ENCODE results near the gene LCLAT1.

The LCLAT1 gene

GRCh38 chr2:30541680-30542079, 94.6 kb downstream of the LCLAT1 start:
- no peak overlapping the region for H3K9ac ChIP-seq (ENCODE audit: insufficient read length)
- peaks cover 4% of the 10 kb centered on the region; the same call in 1 of the 2 replicates for H3K9me3 ChIP-seq (ENCODE audit: low read depth, low read length)
- DNase-seq (ENCODE audit: low read depth, low spot score) = no peak
- H3K36me3 ChIP-seq (ENCODE audit: insufficient read depth, low read length) = peaks cover 24% of the 10 kb centered on the region
- H3K4me3 ChIP-seq = no peak overlapping the region
- no peak overlapping the region for H3K27ac ChIP-seq
- TF ChIP-seq FOXP2 (optimal IDR thresholded peaks at IDR 0.05; ENCODE audit: control extremely low read depth, extremely low read length, insufficient read depth) = no peak

GRCh38 chr2:30545875-30546274, 98.8 kb downstream of the LCLAT1 start:
- Histone ChIP-seq H3K27ac (peak overlapping the region; percentile 65), H3K9me3 (ENCODE audit: low read depth, low read length) (peaks cover 3% of the 10 kb centered on the region; the same call in 1 of the 2 replicates), H3K36me3 (ENCODE audit: insufficient read depth, low read length) (peaks cover 14% of the 10 kb centered on the region), H3K9ac (ENCODE audit: insufficient read length) (no peak overlapping the region), H3K4me3 (peak overlapping the region; percentile 22)
- TF ChIP-seq FOXP2 (optimal IDR thresholded peaks at IDR 0.05; ENCODE audit: control extremely low read depth, extremely low read length, insufficient read depth) = no peak
- TF ChIP-seq EZH2 (IDR thresholded peaks at IDR 0.05) = no peak
- TF ChIP-seq POLR2AphosphoS5 (IDR thresholded peaks at IDR 0.05; ENCODE audit: borderline replicate concordance, low read depth, low read length) = no peak
- no peak for DNase-seq (ENCODE audit: low read depth, low spot score)

- DNase-seq (ENCODE audit: low read depth, low spot score) = no peak
- Histone ChIP-seq H3K9me3 (ENCODE audit: low read depth, low read length) (no peaks in the 10 kb centered on the region), H3K36me3 (ENCODE audit: insufficient read depth, low read length) (no peaks in the 10 kb centered on the region; the same call in none of the 2 replicates), H3K4me3 (no peak overlapping the region), H3K9ac (ENCODE audit: insufficient read length) (no peak overlapping the region), H3K27ac (no peak overlapping the region)
- TF ChIP-seq POLR2AphosphoS5 (IDR thresholded peaks at IDR 0.05; ENCODE audit: borderline replicate concordance, low read depth, low read length) = no peak
- no peak for TF ChIP-seq FOXP2 (optimal IDR thresholded peaks at IDR 0.05; ENCODE audit: control extremely low read depth, extremely low read length, insufficient read depth)
- TF ChIP-seq EZH2 (IDR thresholded peaks at IDR 0.05) = no peak
Measured at GRCh38 chr2:30548386-30548785, 101.3 kb downstream of the LCLAT1 start.

GRCh38 chr2:30549096-30549495, 102.0 kb downstream of the LCLAT1 start:
- H3K27ac ChIP-seq = no peak overlapping the region

GRCh38 chr2:30559544-30560275, 112.7 kb downstream of the LCLAT1 start:
- no peak for DNase-seq (ENCODE audit: low read depth, low spot score)
- no peaks in the 10 kb centered on the region for H3K9me3 ChIP-seq (ENCODE audit: low read depth, low read length)
- no peak overlapping the region for H3K27ac ChIP-seq
- H3K36me3 ChIP-seq (ENCODE audit: insufficient read depth, low read length) = peaks cover 6% of the 10 kb centered on the region
- H3K4me3 ChIP-seq = no peak overlapping the region
- no peak overlapping the region for H3K9ac ChIP-seq (ENCODE audit: insufficient read length)
- TF ChIP-seq FOXP2 (optimal IDR thresholded peaks at IDR 0.05; ENCODE audit: control extremely low read depth, extremely low read length, insufficient read depth) (no peak), EZH2 (IDR thresholded peaks at IDR 0.05) (no peak)

More at GRCh38 chr2:30549096-30549495, 102.0 kb downstream of the LCLAT1 start:
- H3K9ac ChIP-seq (ENCODE audit: insufficient read length) = no peak overlapping the region
- DNase-seq (ENCODE audit: low read depth, low spot score) = no peak
- H3K9me3 ChIP-seq (ENCODE audit: low read depth, low read length) = no peaks in the 10 kb centered on the region
- no peak for TF ChIP-seq FOXP2 (optimal IDR thresholded peaks at IDR 0.05; ENCODE audit: control extremely low read depth, extremely low read length, insufficient read depth)
- TF ChIP-seq EZH2 (IDR thresholded peaks at IDR 0.05) = no peak
- TF ChIP-seq POLR2AphosphoS5 (IDR thresholded peaks at IDR 0.05; ENCODE audit: borderline replicate concordance, low read depth, low read length) = no peak
- H3K36me3 ChIP-seq (ENCODE audit: insufficient read depth, low read length) = no peaks in the 10 kb centered on the region; the same call in none of the 2 replicates
- no peak overlapping the region for H3K4me3 ChIP-seq

GRCh38 chr2:30561349-30561748, 114.3 kb downstream of the LCLAT1 start:
- DNase-seq (ENCODE audit: low read depth, low spot score) = no peak
- H3K4me3 ChIP-seq = no peak overlapping the region
- H3K36me3 ChIP-seq (ENCODE audit: insufficient read depth, low read length) = peaks cover 4% of the 10 kb centered on the region
- no peak for TF ChIP-seq EZH2 (IDR thresholded peaks at IDR 0.05)
- TF ChIP-seq FOXP2 (optimal IDR thresholded peaks at IDR 0.05; ENCODE audit: control extremely low read depth, extremely low read length, insufficient read depth) = no peak
- no peak for TF ChIP-seq POLR2AphosphoS5 (IDR thresholded peaks at IDR 0.05; ENCODE audit: borderline replicate concordance, low read depth, low read length)
- H3K9ac ChIP-seq (ENCODE audit: insufficient read length) = no peak overlapping the region
- H3K27ac ChIP-seq = no peak overlapping the region
- H3K9me3 ChIP-seq (ENCODE audit: low read depth, low read length) = no peaks in the 10 kb centered on the region

- no peak overlapping the region for H3K4me3 ChIP-seq
- H3K27ac ChIP-seq = no peak overlapping the region
- H3K9ac ChIP-seq (ENCODE audit: insufficient read length) = no peak overlapping the region
- H3K9me3 ChIP-seq (ENCODE audit: low read depth, low read length) = no peaks in the 10 kb centered on the region
- DNase-seq (ENCODE audit: low read depth, low spot score) = no peak
- TF ChIP-seq POLR2AphosphoS5 (IDR thresholded peaks at IDR 0.05; ENCODE audit: borderline replicate concordance, low read depth, low read length) = no peak
- TF ChIP-seq FOXP2 (optimal IDR thresholded peaks at IDR 0.05; ENCODE audit: control extremely low read depth, extremely low read length, insufficient read depth) = no peak
- no peak for TF ChIP-seq EZH2 (IDR thresholded peaks at IDR 0.05)
- peaks cover 6% of the 10 kb centered on the region for H3K36me3 ChIP-seq (ENCODE audit: insufficient read depth, low read length)
Measured at GRCh38 chr2:30565851-30566358, 118.9 kb downstream of the LCLAT1 start.

GRCh38 chr2:30566631-30567030, 119.6 kb downstream of the LCLAT1 start:
- DNase-seq (ENCODE audit: low read depth, low spot score) = no peak
- Histone ChIP-seq H3K9ac (ENCODE audit: insufficient read length) (no peak overlapping the region), H3K4me3 (no peak overlapping the region), H3K36me3 (ENCODE audit: insufficient read depth, low read length) (peaks cover 6% of the 10 kb centered on the region), H3K9me3 (ENCODE audit: low read depth, low read length) (no peaks in the 10 kb centered on the region), H3K27ac (no peak overlapping the region)
- no peak for TF ChIP-seq EZH2 (IDR thresholded peaks at IDR 0.05)
- TF ChIP-seq POLR2AphosphoS5 (IDR thresholded peaks at IDR 0.05; ENCODE audit: borderline replicate concordance, low read depth, low read length) = no peak
- no peak for TF ChIP-seq FOXP2 (optimal IDR thresholded peaks at IDR 0.05; ENCODE audit: control extremely low read depth, extremely low read length, insufficient read depth)

Data from SK-N-MC (cell line).